H1 (cell line): ENCODE results near the gene SHC1. TPM values are rescaled to one million over a fixed set of nuclear protein-coding genes. Genes with fewer than 3 reads are reported as not detected.

ENCODE experiments used
- CTCF ChIA-PET: fragments of 300-600 bp; sonication (Branson Sonifier 250); formaldehyde crosslinking; loops from one replicate; lab custom pipeline; 2021; ENCODE audit not compliant: partially characterized antibody; lab: Charles Lee
- POLR2A ChIA-PET: fragments of 300-600 bp; sonication (Branson Sonifier 250); formaldehyde crosslinking; loops from one replicate; lab custom pipeline; 2021; ENCODE audit warnings: inconsistent platforms; ENCODE audit not compliant: partially characterized antibody; lab: Charles Lee
- DNase-seq, 2 experiments: peaks; one replicate each; pipeline versions ENCODE4 v3.0.0 to v3.0.0-alpha.2; 2010 to 2022; ENCODE audit warnings: low spot score in 2 of 2, low read depth in 1 of 2, mixed read lengths in 1 of 2
- FAIRE-seq: peaks from 2 replicates; lab custom pipeline; 2011; peaks lifted over from hg19 to GRCh38; lab: Jason Lieb, UNC
- H2AFZ ChIP-seq: 2 replicates; pipeline ENCODE4 v1.8.1; 2012; ENCODE audit warnings: low read length, inconsistent platforms
- H2AK5ac ChIP-seq: 2 replicates; pipeline ENCODE4 v1.6.1; 2013; ENCODE audit warnings: low read depth, low read length
- H2BK120ac ChIP-seq: replicated peaks from 2 replicates; pipeline ENCODE3; 2013; ENCODE audit warnings: low read depth, low read length, inconsistent platforms
- H2BK12ac ChIP-seq: 2 replicates; pipeline ENCODE4 v1.6.1; 2013; ENCODE audit warnings: low read depth, low read length
- H2BK15ac ChIP-seq: 2 replicates; pipeline ENCODE4 v1.6.1; 2013; ENCODE audit warnings: low read length
- H2BK20ac ChIP-seq: 2 replicates; pipeline ENCODE4 v1.6.1; 2013; ENCODE audit warnings: low read length
- H2BK5ac ChIP-seq: 2 replicates; pipeline ENCODE4 v1.6.1; 2013; ENCODE audit warnings: low read depth, low read length
- H3K14ac ChIP-seq: 2 replicates; pipeline ENCODE4 v1.6.1; 2013; ENCODE audit warnings: inconsistent platforms; ENCODE audit not compliant: insufficient read length
- H3K18ac ChIP-seq: 2 replicates; pipeline ENCODE4 v1.6.1; 2013; ENCODE audit warnings: low read length; ENCODE audit errors: extremely low read depth
- H3K23ac ChIP-seq: 2 replicates; pipeline ENCODE4 v1.6.1; 2013; ENCODE audit warnings: inconsistent platforms; ENCODE audit not compliant: insufficient read length
- H3K23me2 ChIP-seq: 2 replicates; pipeline ENCODE4 v1.6.1; 2013; ENCODE audit warnings: low read depth, low read length
- H3K27ac ChIP-seq: 2 replicates; pipeline ENCODE4 v1.6.1; 2011; ENCODE audit warnings: low read depth, low read length, inconsistent platforms
- H3K27me3 ChIP-seq, 4 experiments: replicated peaks in 1 of 4; 1 replicate in 1 of 4; 2 replicates in 3 of 4; pipeline versions ENCODE4 v1.6.1 to v1.8.1; 2011 to 2013; ENCODE audit warnings: low read length in 3 of 4, mild to moderate bottlenecking in 3 of 4, inconsistent platforms in 2 of 4, mixed read lengths in 2 of 4, moderate library complexity in 1 of 4; ENCODE audit not compliant: control insufficient read depth in 3 of 4, insufficient read depth in 3 of 4; ENCODE audit errors: extremely low read depth in 1 of 4
- H3K36me3 ChIP-seq, 4 experiments: 2 replicates each; pipeline versions ENCODE4 v1.6.1 to v1.8.1; 2011 to 2013; ENCODE audit warnings: mild to moderate bottlenecking in 4 of 4, low read length in 3 of 4, moderate library complexity in 2 of 4, control low read depth in 1 of 4, inconsistent platforms in 1 of 4; ENCODE audit not compliant: insufficient read depth in 4 of 4, control insufficient read depth in 2 of 4
- H3K4ac ChIP-seq: replicated peaks from 2 replicates; pipeline ENCODE3; 2013; ENCODE audit warnings: low read length, low read depth, mixed read lengths, inconsistent platforms; ENCODE audit not compliant: insufficient read length
- H3K4me1 ChIP-seq, 4 experiments: replicated peaks in 1 of 4; 1 replicate in 1 of 4; 2 replicates in 3 of 4; pipeline versions ENCODE4 v1.6.1 to v1.8.1; 2011 to 2013; ENCODE audit warnings: low read length in 3 of 4, inconsistent platforms in 2 of 4, mixed read lengths in 1 of 4; ENCODE audit not compliant: insufficient read depth in 4 of 4, control insufficient read depth in 3 of 4
- H3K4me2 ChIP-seq, 2 experiments: 2 replicates each; pipeline versions ENCODE4 v1.6.1 to v1.8.1; 2011 to 2013; ENCODE audit warnings: low read depth in 2 of 2, low read length in 2 of 2, control low read depth in 1 of 2, inconsistent platforms in 1 of 2, mild to moderate bottlenecking in 1 of 2; ENCODE audit not compliant: insufficient read depth in 1 of 2
- H3K4me3 ChIP-seq, 4 experiments: fragments of 200-600, 300-600 bp in 1 of 4; sonication (generic), shearing (Covaris generic), sonication (Bioruptor Twin) in 1 of 4; 2 replicates each; pipeline versions ENCODE4 v1.5.1 to v1.8.1; 2011 to 2016; ENCODE audit warnings: low read length in 4 of 4, low read depth in 3 of 4, control low read depth in 2 of 4, inconsistent platforms in 2 of 4, mild to moderate bottlenecking in 2 of 4, mixed read lengths in 1 of 4, moderate library complexity in 1 of 4; ENCODE audit not compliant: insufficient read depth in 2 of 4; ENCODE audit errors: extremely low read depth in 1 of 4
- H3K56ac ChIP-seq: replicated peaks from 2 replicates; pipeline ENCODE3; 2013; ENCODE audit warnings: low read depth, mild to moderate bottlenecking, mixed read lengths, low read length, inconsistent platforms; ENCODE audit not compliant: insufficient read length
- H3K79me1 ChIP-seq: 2 replicates; pipeline ENCODE4 v1.6.1; 2013; ENCODE audit warnings: low read depth, low read length, control low read depth
- H3K79me2 ChIP-seq, 2 experiments: 2 replicates each; pipeline versions ENCODE4 v1.6.1 to v1.8.1; 2012 to 2013; ENCODE audit warnings: low read length in 2 of 2, mild to moderate bottlenecking in 2 of 2, inconsistent platforms in 1 of 2; ENCODE audit not compliant: insufficient read depth in 2 of 2, control insufficient read depth in 1 of 2
- H3K9ac ChIP-seq, 4 experiments: replicated peaks in 1 of 4; 1 replicate in 1 of 4; 2 replicates in 3 of 4; pipeline versions ENCODE4 v1.6.1 to v1.8.1; 2011 to 2013; ENCODE audit warnings: low read depth in 3 of 4, low read length in 3 of 4, control low read depth in 2 of 4, mild to moderate bottlenecking in 2 of 4, moderate library complexity in 2 of 4, inconsistent platforms in 1 of 4; ENCODE audit errors: extremely low read depth in 1 of 4
- H3K9me3 ChIP-seq, 2 experiments: 2 replicates each; pipeline versions ENCODE4 v1.6.1 to v1.8.1; 2012 to 2013; ENCODE audit warnings: mild to moderate bottlenecking in 2 of 2, moderate library complexity in 2 of 2, control low read depth in 1 of 2, inconsistent platforms in 1 of 2, low read depth in 1 of 2, low read length in 1 of 2, mixed read lengths in 1 of 2; ENCODE audit not compliant: insufficient read depth in 2 of 2
- H4K20me1 ChIP-seq, 2 experiments: replicated peaks in 1 of 2; 2 replicates each; pipeline versions ENCODE3 to v1.8.1; 2011 to 2013; ENCODE audit warnings: inconsistent platforms in 2 of 2, low read length in 2 of 2, mild to moderate bottlenecking in 1 of 2; ENCODE audit not compliant: insufficient read depth in 2 of 2, control insufficient read depth in 1 of 2
- H4K5ac ChIP-seq: 2 replicates; pipeline ENCODE4 v1.6.1; 2013; ENCODE audit warnings: low read length, low read depth, mixed read lengths, inconsistent platforms; ENCODE audit not compliant: insufficient read length
- H4K8ac ChIP-seq: 2 replicates; pipeline ENCODE4 v1.8.0; 2013; ENCODE audit warnings: mild to moderate bottlenecking, moderate library complexity, low read length, inconsistent platforms; ENCODE audit not compliant: insufficient read depth; ENCODE audit errors: extremely low read depth
- H4K91ac ChIP-seq: replicated peaks from 2 replicates; pipeline ENCODE3; 2013; ENCODE audit warnings: low read length, mixed read lengths, inconsistent platforms; ENCODE audit not compliant: insufficient read length
- CHD1 ChIP-seq: IDR thresholded peaks from 2 replicates; pipeline ENCODE4 v1.6.1; 2012; ENCODE audit warnings: low read depth, low read length, improper control_type of control experiment
- CTBP2 ChIP-seq: IDR thresholded peaks from 2 replicates; pipeline ENCODE4 v1.7.0; 2011; ENCODE audit warnings: borderline replicate concordance, mild to moderate bottlenecking, moderate library complexity, mixed read lengths, low read length; ENCODE audit not compliant: insufficient read depth, insufficient read length
- EP300 ChIP-seq, 2 experiments: IDR thresholded peaks; 1 replicate in 1 of 2; 2 replicates in 1 of 2; pipeline ENCODE4 v1.6.1; 2011 to 2012; ENCODE audit warnings: low read depth in 2 of 2, low read length in 2 of 2, mild to moderate bottlenecking in 2 of 2, borderline replicate concordance in 1 of 2, inconsistent platforms in 1 of 2, moderate library complexity in 1 of 2
- KDM1A ChIP-seq: fragments of 200-600, 300-600 bp; sonication (generic); IDR thresholded peaks from 2 replicates; pipeline ENCODE4 v1.7.1; 2016; ENCODE audit warnings: mild to moderate bottlenecking, low read length, borderline replicate concordance
- KDM5A ChIP-seq: fragments of 200-600 bp; IDR thresholded peaks from 2 replicates; pipeline ENCODE4 v1.7.1; 2012; ENCODE audit warnings: mild to moderate bottlenecking, low read length, inconsistent platforms, mixed read lengths
- PHF8 ChIP-seq: fragments of 200-600 bp; sonication (generic); conservative IDR thresholded peaks from 2 replicates; pipeline ENCODE4 v1.7.1; 2012; ENCODE audit warnings: low read depth, mild to moderate bottlenecking, inconsistent platforms, low read length, moderate library complexity
- RBBP5 ChIP-seq: IDR thresholded peaks from 2 replicates; pipeline ENCODE4 v1.7.1; 2012; ENCODE audit warnings: low read depth, mild to moderate bottlenecking, inconsistent platforms, low read length, moderate library complexity, borderline replicate concordance
- SIX5 ChIP-seq: IDR thresholded peaks from 2 replicates; pipeline ENCODE4 v1.6.1; 2011; ENCODE audit warnings: mild to moderate bottlenecking, low read depth, low read length
- TAF1 ChIP-seq: IDR thresholded peaks from 2 replicates; pipeline ENCODE4 v1.6.1; 2011; ENCODE audit warnings: mild to moderate bottlenecking, low read depth, low read length
- TCF12 ChIP-seq: IDR thresholded peaks from 2 replicates; pipeline ENCODE4 v1.6.1; 2011; ENCODE audit warnings: low read depth, mild to moderate bottlenecking, low read length
- WGBS, 2 experiments: shearing (Covaris generic) in 1 of 2; methylation state at CpG; one replicate each; pipeline versions ENCODE4 v1.1.6 to v1.1.7; 2013 to 2015; ENCODE audit warnings: low lambda C conversion rate in 2 of 2, mixed read lengths in 2 of 2, inconsistent platforms in 1 of 2, low coverage in 1 of 2, missing lambda C conversion rate in 1 of 2; ENCODE audit not compliant: insufficient replicate concordance in 2 of 2, insufficient coverage in 1 of 2, insufficient read length in 1 of 2; ENCODE audit errors: extremely low coverage in 1 of 2, missing lambda C conversion rate in 1 of 2; 5-methylcytosine and 5-hydroxymethylcytosine counted together
- polyA plus RNA-seq, 7 experiments: library from polyadenylated mRNA; depleted of rRNA in 3 of 7; stranded (reverse) in 5 of 7; unstranded in 2 of 7; fragments of >200 nt in 5 of 7; fragments of 200-250 nt in 2 of 7; gene quantifications; 1 replicate in 5 of 7; 2 replicates in 1 of 7; 4 replicates in 1 of 7; pipeline versions ENCODE4 v1.2.1 to v1.2.3, GENCODE V29; 2011 to 2013; ENCODE audit warnings: missing spikeins in 2 of 7, mixed read lengths in 2 of 7
- total RNA-seq: library from RNA; stranded (reverse); fragmentation: NEBNext Ultra II Directional; extraction: Animal tissue kit (Norgen Biotek cat#: 25700); gene quantifications from 2 replicates; pipeline ENCODE4 v1.2.1, GENCODE V29; 2021
- TF ChIP-seq, protein P1 (sequence below): IDR thresholded peaks from 2 replicates; pipeline ENCODE4 v1.6.1; 2011; ENCODE audit warnings: low read depth, mild to moderate bottlenecking, low read length; ENCODE audit not compliant: insufficient read depth

The SHC1 gene
- total and polyA plus RNA-seq, 2 of the 8 experiments (the other 6 are each of a cell fraction or from before 2014, with no cell fraction given), result 177 to 212 TPM

DNA sequence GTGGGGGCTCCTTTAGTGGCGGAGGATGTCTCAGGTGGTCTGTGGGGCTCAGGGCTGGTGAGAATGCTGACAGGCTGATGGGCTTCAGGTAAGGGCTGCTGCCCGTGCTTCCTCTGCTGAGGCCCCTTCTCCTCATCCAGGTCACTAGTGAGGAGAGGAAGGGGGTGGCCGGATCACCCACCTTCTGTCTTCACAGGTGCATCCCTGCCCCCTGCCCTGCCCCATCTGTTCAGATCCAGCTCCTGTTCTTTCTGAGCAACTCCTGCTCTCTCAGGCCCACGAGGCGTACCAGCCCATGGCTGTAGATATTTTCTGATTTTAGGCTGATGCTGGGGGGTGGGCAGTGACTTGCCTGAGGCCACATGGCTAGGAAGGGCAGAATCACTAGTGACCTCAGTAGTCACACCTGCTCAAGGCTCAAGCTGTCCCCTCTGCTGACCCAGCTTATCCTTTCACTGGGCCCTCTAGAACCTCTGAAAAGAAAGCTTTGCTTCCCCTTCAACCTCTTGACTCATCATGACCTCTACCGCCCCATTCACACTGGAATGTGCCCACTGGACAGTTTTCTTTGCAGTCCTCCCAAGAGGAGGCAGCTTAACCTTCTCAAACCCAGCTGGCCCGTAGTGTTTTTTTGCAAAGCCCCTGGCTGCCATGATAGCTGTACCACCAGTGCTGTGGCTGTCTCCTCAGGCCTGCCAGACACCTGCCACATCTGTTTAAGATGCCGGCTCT, 48.2 kb upstream of the SHC1 start:
- H3K27ac ChIP-seq, result no peak overlapping the region
- peaks cover 0 to 2% (median 0%) of the 10 kb centered on the region in 4 experiments; a peak in 1 of 7 replicates for H3K27me3 ChIP-seq
- no peaks in the 10 kb centered on the region for H3K9me3 ChIP-seq
- DNase-seq, result no peak
- H3K4me2 ChIP-seq, result no peak overlapping the region
- H3K4me3 ChIP-seq, result no peak overlapping the region
- H2BK15ac ChIP-seq, result no peak overlapping the region
- WGBS, 2 experiments, result 89% methylated on average over 8 of the region's 8 CpGs; no CpG with 5 or more reads in 1 of the 2 experiments
- H3K4me1 ChIP-seq, result peaks cover 0 to 11% (median 8%) of the 10 kb centered on the region in 4 experiments; a peak in 5 of 7 replicates
- H3K9ac ChIP-seq, result no peak overlapping the region
- peaks cover 0 to 29% (median 13%) of the 10 kb centered on the region in 4 experiments; a peak in 4 of 8 replicates for H3K36me3 ChIP-seq
- H3K18ac ChIP-seq, result no peak overlapping the region
- no peak overlapping the region for H4K5ac ChIP-seq
- no peaks in the 10 kb centered on the region for H3K23me2 ChIP-seq
- no peak overlapping the region for H4K8ac ChIP-seq
- no peak overlapping the region for H2AFZ ChIP-seq
- H3K14ac ChIP-seq, result no peak overlapping the region
- no peak overlapping the region for H2BK20ac ChIP-seq
- no peak overlapping the region for H2BK12ac ChIP-seq
- ChIA-PET CTCF (interaction anchor here (0.5 to 18.6 kb wide), 14 partner anchors 10 to 459 kb away, joined by 3 to 354 read pairs (median 8); partner anchors contain the start of genes ADAM15, DCST1, DCST2 and EFNA4), POLR2A (interaction anchor here (0.6 to 14.8 kb wide), 16 partner anchors 14 to 122 kb away, joined by 3 to 128 read pairs (median 6); partner anchors contain the start of genes CKS1B, DCST1, DCST2 and FLAD1)
- no peak overlapping the region for H3K23ac ChIP-seq
- H3K79me2 ChIP-seq, result no peaks in the 10 kb centered on the region; a peak in 1 of 4 replicates
- H4K20me1 ChIP-seq, result no peaks in the 10 kb centered on the region
- H2AK5ac ChIP-seq, result 0 out of 2 replicates have a peak overlapping the region, but pooled peaks have one; percentile 5
- no peak overlapping the region for H4K91ac ChIP-seq
- no peak for FAIRE-seq
- H3K79me1 ChIP-seq, result no peaks in the 10 kb centered on the region
- H3K4ac ChIP-seq, result no peak overlapping the region
- H2BK120ac ChIP-seq, result no peak overlapping the region
- H3K56ac ChIP-seq, result no peak overlapping the region
- H2BK5ac ChIP-seq, result no peak overlapping the region
- TF ChIP-seq PHF8, result no peak
- no peak for TF ChIP-seq KDM5A
- TF ChIP-seq KDM1A, result no peak
- no peak for TF ChIP-seq TAF1
- TF ChIP-seq RBBP5, result no peak
- TF ChIP-seq SIX5, result no peak
- TF ChIP-seq, protein P1, sequence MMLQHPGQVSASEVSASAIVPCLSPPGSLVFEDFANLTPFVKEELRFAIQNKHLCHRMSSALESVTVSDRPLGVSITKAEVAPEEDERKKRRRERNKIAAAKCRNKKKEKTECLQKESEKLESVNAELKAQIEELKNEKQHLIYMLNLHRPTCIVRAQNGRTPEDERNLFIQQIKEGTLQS, result no peak
- TF ChIP-seq EP300 (IDR thresholded peaks at IDR 0.05; ENCODE audit: borderline replicate concordance in 1 of 2, low read depth in 2 of 2, low read length in 2 of 2), result no peak
- no peak for TF ChIP-seq TCF12
- TF ChIP-seq CTBP2, result no peak
- no peak for TF ChIP-seq CHD1
